Umbilical cord (tissue), 2 donors: ENCODE results near the gene CTBP2. TPM values are rescaled to one million over a fixed set of nuclear protein-coding genes. Genes with fewer than 3 reads are reported as not detected.

ENCODE experiments used
- DNase-seq: peaks from one replicate; pipeline ENCODE4 v3.0.0-alpha.2; 2015; ENCODE audit warnings: low spot score
- total RNA-seq: library from RNA; depleted of rRNA; stranded (reverse); fragments of >200 nt; gene quantifications from one replicate; pipeline ENCODE4 v1.2.3, GENCODE V29; 2014; ENCODE audit warnings: low replicate concordance; ENCODE audit not compliant: insufficient read depth

CTBP2 gene
- total RNA-seq, 1 donor from 2014 or later: 27.7 TPM

GRCh38 chr10:125144693-125145623 is 15.4 kb downstream of the CTBP2 start:
- no peak for DNase-seq

GRCh38 chr10:125144206-125144605 is 16.2 kb downstream of the CTBP2 start:
- DNase-seq: no peak

GRCh38 chr10:125142946-125143345 is 17.4 kb downstream of the CTBP2 start:
- no peak for DNase-seq

GRCh38 chr10:125141860-125142484 is 18.4 kb downstream of the CTBP2 start:
- no peak for DNase-seq

- no peak for DNase-seq
Measured at GRCh38 chr10:125141150-125141859, 19.1 kb downstream of the CTBP2 start.

GRCh38 chr10:125140151-125140550 is 20.2 kb downstream of the CTBP2 start:
- no peak for DNase-seq

GRCh38 chr10:125137601-125138438 is 22.5 kb downstream of the CTBP2 start:
- no peak for DNase-seq

GRCh38 chr10:125136087-125136486 is 24.3 kb downstream of the CTBP2 start:
- DNase-seq: no peak

- no peak for DNase-seq
Measured at GRCh38 chr10:125135771-125136035, 24.7 kb downstream of the CTBP2 start.

GRCh38 chr10:125134916-125135770 is 25.2 kb downstream of the CTBP2 start:
- no peak for DNase-seq

- no peak for DNase-seq
Measured at GRCh38 chr10:125134483-125134848, 25.9 kb downstream of the CTBP2 start.

- DNase-seq: no peak
Measured at GRCh38 chr10:125133696-125134482, 26.5 kb downstream of the CTBP2 start.

GRCh38 chr10:125132344-125132743 is 28.0 kb downstream of the CTBP2 start:
- DNase-seq: no peak

GRCh38 chr10:125130916-125131315 is 29.4 kb downstream of the CTBP2 start:
- DNase-seq: no peak

GRCh38 chr10:125130260-125130659 is 30.1 kb downstream of the CTBP2 start:
- DNase-seq: no peak

GRCh38 chr10:125129076-125129458 is 31.3 kb downstream of the CTBP2 start:
- DNase-seq: no peak

GRCh38 chr10:125128397-125129075 is 31.8 kb downstream of the CTBP2 start:
- no peak for DNase-seq

GRCh38 chr10:125127986-125128385 is 32.4 kb downstream of the CTBP2 start:
- no peak for DNase-seq

GRCh38 chr10:125127110-125127509 is 33.3 kb downstream of the CTBP2 start:
- DNase-seq: no peak
